DMS114 treated with DMSO at 0.1 percent for 48 hours (cell line): ENCODE data around the gene ERMN.
"Not testable (repeated sequence)": the region's sequence is repeated elsewhere in the genome, so short reads cannot be mapped to it uniquely, and the experiment has no call there.

Experiments used
- DNase-seq: peaks from one replicate; lab custom pipeline; 2025; ENCODE audit not compliant: unreplicated experiment; lab: John Stamatoyannopoulos, UW

Gene ERMN

GRCh38 chr2:157325786-157326185 is at the start of gene ERMN:
Gene ERMN, minus strand, starts transcription at chr2:157325824. Its CDS starts 182 bp downstream, at chr2:157325642.
- no peak for DNase-seq

GRCh38 chr2:157375384-157375783 is 49.8 kb upstream of the ERMN start:
- no peak for DNase-seq

- not testable (repeated sequence) for DNase-seq
These were observed 42.9 kb upstream of the ERMN start for GRCh38 chr2:157368508-157368907.

GRCh38 chr2:157367704-157368103 is 42.1 kb upstream of the ERMN start:
- no peak for DNase-seq

GRCh38 chr2:157364257-157364974 is 38.8 kb upstream of the ERMN start:
- DNase-seq = no peak

GRCh38 chr2:157363612-157364101 is 38.0 kb upstream of the ERMN start:
- DNase-seq = no peak

GRCh38 chr2:157362627-157363026 is 37.0 kb upstream of the ERMN start:
- no peak for DNase-seq

GRCh38 chr2:157361526-157361925 is 35.9 kb upstream of the ERMN start:
- no peak for DNase-seq

GRCh38 chr2:157359628-157360027 is 34.0 kb upstream of the ERMN start:
- DNase-seq = no peak

- no peak for DNase-seq
These were observed 30.0 kb upstream of the ERMN start for GRCh38 chr2:157355618-157356017.

GRCh38 chr2:157349949-157350515 is 24.4 kb upstream of the ERMN start:
- no peak for DNase-seq

GRCh38 chr2:157348291-157348921 is 22.8 kb upstream of the ERMN start:
- no peak for DNase-seq

- DNase-seq = no peak
These were observed 20.2 kb upstream of the ERMN start for GRCh38 chr2:157345647-157346389.

- not testable (repeated sequence) for DNase-seq
These were observed 15.8 kb upstream of the ERMN start for GRCh38 chr2:157341381-157341780.

GRCh38 chr2:157339965-157340655 is 14.5 kb upstream of the ERMN start:
- no peak for DNase-seq

GRCh38 chr2:157337978-157338377 is 12.4 kb upstream of the ERMN start:
- DNase-seq = no peak

- DNase-seq = peak; percentile 1
These were observed 10.8 kb upstream of the ERMN start for GRCh38 chr2:157336137-157337010.

- DNase-seq = no peak
These were observed 9.2 kb upstream of the ERMN start for GRCh38 chr2:157334797-157335196.

GRCh38 chr2:157334335-157334734 is 8.7 kb upstream of the ERMN start:
- DNase-seq = no peak
